ENCODE data around the gene WDR43. TPM values are rescaled to one million over a fixed set of nuclear protein-coding genes. Genes with fewer than 3 reads are reported as not detected.

The WDR43 gene
- polyA plus RNA-seq, 1 donor from 2014 or later = 24.4 TPM

DNA sequence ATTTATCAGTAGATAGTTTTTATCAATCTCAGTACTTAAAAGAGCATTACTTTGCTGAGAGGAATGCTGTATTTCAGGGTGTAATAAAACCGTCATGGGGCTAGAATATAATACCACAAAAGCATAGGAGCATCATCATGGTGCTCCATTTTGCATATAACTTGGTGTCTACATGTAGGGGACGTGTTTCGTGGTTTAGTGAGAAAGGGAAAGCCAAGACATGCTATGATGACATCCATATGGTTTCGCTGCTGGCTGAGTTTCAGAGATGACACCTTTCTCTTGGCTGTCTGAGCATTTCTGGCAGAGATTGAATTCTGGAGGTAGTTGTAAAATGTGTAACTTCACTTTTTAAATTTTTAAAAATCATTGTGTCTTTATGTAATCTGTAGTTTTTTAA lies 32.4 kb downstream of the WDR43 start:
- Histone ChIP-seq H3K27me3 (ENCODE audit: insufficient read depth, low read depth, low read length) (no peaks in the 10 kb centered on the region), H3K9me2 (ENCODE audit: insufficient read depth, low read length) (no peaks in the 10 kb centered on the region), H3K9ac (ENCODE audit: low read length) (no peak overlapping the region), H3K79me2 (replicated peaks; ENCODE audit: insufficient read depth, low read length) (no peaks in the 10 kb centered on the region), H3K9me3 (ENCODE audit: low read length) (no peaks in the 10 kb centered on the region), H3K4me3 (ENCODE audit: low read length) (no peak overlapping the region), H3K36me3 (ENCODE audit: insufficient read depth, low read length) (no peaks in the 10 kb centered on the region), H3K27ac (ENCODE audit: low read length) (no peak overlapping the region), H4K20me1 (ENCODE audit: insufficient read depth) (no peaks in the 10 kb centered on the region), H3F3A (ENCODE audit: insufficient read depth, low read length, poor library complexity, severe bottlenecking) (no peaks in the 10 kb centered on the region), H2AFZ (ENCODE audit: low read depth, low read length) (no peak overlapping the region), H3K4me2 (ENCODE audit: low read length) (no peak overlapping the region)
- TF ChIP-seq, protein P1, sequence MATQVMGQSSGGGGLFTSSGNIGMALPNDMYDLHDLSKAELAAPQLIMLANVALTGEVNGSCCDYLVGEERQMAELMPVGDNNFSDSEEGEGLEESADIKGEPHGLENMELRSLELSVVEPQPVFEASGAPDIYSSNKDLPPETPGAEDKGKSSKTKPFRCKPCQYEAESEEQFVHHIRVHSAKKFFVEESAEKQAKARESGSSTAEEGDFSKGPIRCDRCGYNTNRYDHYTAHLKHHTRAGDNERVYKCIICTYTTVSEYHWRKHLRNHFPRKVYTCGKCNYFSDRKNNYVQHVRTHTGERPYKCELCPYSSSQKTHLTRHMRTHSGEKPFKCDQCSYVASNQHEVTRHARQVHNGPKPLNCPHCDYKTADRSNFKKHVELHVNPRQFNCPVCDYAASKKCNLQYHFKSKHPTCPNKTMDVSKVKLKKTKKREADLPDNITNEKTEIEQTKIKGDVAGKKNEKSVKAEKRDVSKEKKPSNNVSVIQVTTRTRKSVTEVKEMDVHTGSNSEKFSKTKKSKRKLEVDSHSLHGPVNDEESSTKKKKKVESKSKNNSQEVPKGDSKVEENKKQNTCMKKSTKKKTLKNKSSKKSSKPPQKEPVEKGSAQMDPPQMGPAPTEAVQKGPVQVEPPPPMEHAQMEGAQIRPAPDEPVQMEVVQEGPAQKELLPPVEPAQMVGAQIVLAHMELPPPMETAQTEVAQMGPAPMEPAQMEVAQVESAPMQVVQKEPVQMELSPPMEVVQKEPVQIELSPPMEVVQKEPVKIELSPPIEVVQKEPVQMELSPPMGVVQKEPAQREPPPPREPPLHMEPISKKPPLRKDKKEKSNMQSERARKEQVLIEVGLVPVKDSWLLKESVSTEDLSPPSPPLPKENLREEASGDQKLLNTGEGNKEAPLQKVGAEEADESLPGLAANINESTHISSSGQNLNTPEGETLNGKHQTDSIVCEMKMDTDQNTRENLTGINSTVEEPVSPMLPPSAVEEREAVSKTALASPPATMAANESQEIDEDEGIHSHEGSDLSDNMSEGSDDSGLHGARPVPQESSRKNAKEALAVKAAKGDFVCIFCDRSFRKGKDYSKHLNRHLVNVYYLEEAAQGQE (IDR thresholded peaks at IDR 0.05; ENCODE audit: borderline replicate concordance) = no peak
- TF ChIP-seq, protein P2, sequence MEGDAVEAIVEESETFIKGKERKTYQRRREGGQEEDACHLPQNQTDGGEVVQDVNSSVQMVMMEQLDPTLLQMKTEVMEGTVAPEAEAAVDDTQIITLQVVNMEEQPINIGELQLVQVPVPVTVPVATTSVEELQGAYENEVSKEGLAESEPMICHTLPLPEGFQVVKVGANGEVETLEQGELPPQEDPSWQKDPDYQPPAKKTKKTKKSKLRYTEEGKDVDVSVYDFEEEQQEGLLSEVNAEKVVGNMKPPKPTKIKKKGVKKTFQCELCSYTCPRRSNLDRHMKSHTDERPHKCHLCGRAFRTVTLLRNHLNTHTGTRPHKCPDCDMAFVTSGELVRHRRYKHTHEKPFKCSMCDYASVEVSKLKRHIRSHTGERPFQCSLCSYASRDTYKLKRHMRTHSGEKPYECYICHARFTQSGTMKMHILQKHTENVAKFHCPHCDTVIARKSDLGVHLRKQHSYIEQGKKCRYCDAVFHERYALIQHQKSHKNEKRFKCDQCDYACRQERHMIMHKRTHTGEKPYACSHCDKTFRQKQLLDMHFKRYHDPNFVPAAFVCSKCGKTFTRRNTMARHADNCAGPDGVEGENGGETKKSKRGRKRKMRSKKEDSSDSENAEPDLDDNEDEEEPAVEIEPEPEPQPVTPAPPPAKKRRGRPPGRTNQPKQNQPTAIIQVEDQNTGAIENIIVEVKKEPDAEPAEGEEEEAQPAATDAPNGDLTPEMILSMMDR (IDR thresholded peaks at IDR 0.05; ENCODE audit: poor library complexity, severe bottlenecking) = no peak

DNA sequence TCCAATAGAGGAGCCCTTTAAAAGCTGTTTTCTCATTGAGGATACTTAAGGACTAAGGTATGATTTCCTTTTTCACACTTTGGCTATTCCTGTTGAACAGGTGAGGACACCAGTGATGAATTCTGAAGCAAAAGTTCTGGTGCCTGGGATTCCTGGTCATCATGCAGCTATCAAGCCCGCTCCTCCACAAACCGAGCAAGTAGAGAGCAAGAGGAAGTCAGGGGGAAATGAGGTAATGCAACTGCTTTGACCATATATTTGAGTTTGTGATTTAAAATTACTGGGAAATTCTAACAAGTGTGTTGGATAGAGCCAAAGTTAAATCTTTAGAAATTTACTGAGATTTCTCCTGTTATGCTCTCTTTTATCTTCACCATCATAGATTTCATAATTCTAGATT lies 33.0 kb downstream of the WDR43 start:
- H3K9ac ChIP-seq (ENCODE audit: low read length) = no peak overlapping the region
- H3K27me3 ChIP-seq (ENCODE audit: insufficient read depth, low read depth, low read length) = no peaks in the 10 kb centered on the region
- no peak overlapping the region for H3K4me3 ChIP-seq (ENCODE audit: low read length)
- no peaks in the 10 kb centered on the region for H4K20me1 ChIP-seq (ENCODE audit: insufficient read depth)
- H3K27ac ChIP-seq (ENCODE audit: low read length) = no peak overlapping the region
- no peaks in the 10 kb centered on the region for H3F3A ChIP-seq (ENCODE audit: insufficient read depth, low read length, poor library complexity, severe bottlenecking)
- no peak overlapping the region for H3K4me2 ChIP-seq (ENCODE audit: low read length)
- H3K9me2 ChIP-seq (ENCODE audit: insufficient read depth, low read length) = no peaks in the 10 kb centered on the region
- TF ChIP-seq TAF1 (IDR thresholded peaks at IDR 0.05; ENCODE audit: low read depth) (no peak), RAD21 (conservative IDR thresholded peaks at IDR 0.05) (no peak), POLR2AphosphoS5 (IDR thresholded peaks at IDR 0.05) (no peak)
- H3K9me3 ChIP-seq (ENCODE audit: low read length) = no peaks in the 10 kb centered on the region
- H3K36me3 ChIP-seq (ENCODE audit: insufficient read depth, low read length) = no peaks in the 10 kb centered on the region
- no peak overlapping the region for H2AFZ ChIP-seq (ENCODE audit: low read depth, low read length)
- no peaks in the 10 kb centered on the region for H3K79me2 ChIP-seq (replicated peaks; ENCODE audit: insufficient read depth, low read length)

DNA sequence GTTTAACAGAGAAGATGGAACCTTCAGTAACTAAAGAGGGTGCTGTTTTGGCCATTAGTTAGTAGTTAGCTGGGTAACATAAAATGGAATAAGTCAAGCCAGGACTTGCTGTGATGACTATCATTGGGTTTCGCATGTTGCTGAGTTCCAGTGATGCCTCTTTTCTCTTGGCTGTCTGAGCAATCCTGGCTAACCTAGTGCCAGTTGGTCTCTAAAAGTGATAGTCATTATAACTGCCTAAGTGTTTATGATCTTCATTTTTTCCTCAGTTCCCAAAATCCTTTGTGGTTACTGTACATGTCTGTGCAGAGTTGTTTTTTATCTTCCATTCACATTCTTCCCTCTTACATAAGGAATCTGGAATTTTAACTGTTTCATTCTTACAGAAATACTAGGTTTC lies 33.4 kb downstream of the WDR43 start:
- Histone ChIP-seq H3F3A (ENCODE audit: insufficient read depth, low read length, poor library complexity, severe bottlenecking) (no peaks in the 10 kb centered on the region), H3K79me2 (replicated peaks; ENCODE audit: insufficient read depth, low read length) (no peaks in the 10 kb centered on the region), H3K9me2 (ENCODE audit: insufficient read depth, low read length) (no peaks in the 10 kb centered on the region), H3K4me2 (ENCODE audit: low read length) (no peak overlapping the region), H3K4me3 (ENCODE audit: low read length) (no peak overlapping the region), H4K20me1 (ENCODE audit: insufficient read depth) (no peaks in the 10 kb centered on the region), H2AFZ (ENCODE audit: low read depth, low read length) (no peak overlapping the region), H3K9me3 (ENCODE audit: low read length) (no peaks in the 10 kb centered on the region), H3K36me3 (ENCODE audit: insufficient read depth, low read length) (no peaks in the 10 kb centered on the region), H3K27me3 (ENCODE audit: insufficient read depth, low read depth, low read length) (no peaks in the 10 kb centered on the region), H3K9ac (ENCODE audit: low read length) (no peak overlapping the region), H3K27ac (ENCODE audit: low read length) (no peak overlapping the region)
- TF ChIP-seq MXI1 (conservative IDR thresholded peaks at IDR 0.05; ENCODE audit: poor library complexity, severe bottlenecking) = no peak
- TF ChIP-seq, protein P1 (IDR thresholded peaks at IDR 0.05; ENCODE audit: borderline replicate concordance) = no peak
- TF ChIP-seq, protein P2 (IDR thresholded peaks at IDR 0.05; ENCODE audit: poor library complexity, severe bottlenecking) = no peak
- TF ChIP-seq RAD21 (conservative IDR thresholded peaks at IDR 0.05) = no peak
- no peak for TF ChIP-seq TAF1 (IDR thresholded peaks at IDR 0.05; ENCODE audit: low read depth)
- no peak for TF ChIP-seq EZH2 (IDR thresholded peaks at IDR 0.05; ENCODE audit: borderline replicate concordance, insufficient read depth, low read length, poor library complexity, severe bottlenecking)
- no peak for TF ChIP-seq EP300 (conservative IDR thresholded peaks at IDR 0.05; ENCODE audit: poor library complexity, severe bottlenecking)
- TF ChIP-seq SMC3 (conservative IDR thresholded peaks at IDR 0.05; ENCODE audit: poor library complexity) = no peak
- no peak for TF ChIP-seq POLR2AphosphoS5 (IDR thresholded peaks at IDR 0.05)
